Stimulated activated CD8-positive, alpha-beta memory T cell treated with anti-CD3 and anti-CD28 coated beads, Interleukin-7, amount 100 ng/mL, for 48 hours (primary cell): Measurements from ENCODE around the gene CDHR4.
"Not testable (repeated sequence)": the region's sequence is repeated elsewhere in the genome, so short reads cannot be mapped to it uniquely, and the experiment has no call there.

Experiments
- DNase-seq, 2 donors: peaks; one replicate each; pipeline ENCODE4 v3.0.0-alpha.2; 2020; ENCODE audit warnings: low read depth in 1 of 2; ENCODE audit errors: extremely low read depth in 1 of 2

Gene CDHR4

DNA sequence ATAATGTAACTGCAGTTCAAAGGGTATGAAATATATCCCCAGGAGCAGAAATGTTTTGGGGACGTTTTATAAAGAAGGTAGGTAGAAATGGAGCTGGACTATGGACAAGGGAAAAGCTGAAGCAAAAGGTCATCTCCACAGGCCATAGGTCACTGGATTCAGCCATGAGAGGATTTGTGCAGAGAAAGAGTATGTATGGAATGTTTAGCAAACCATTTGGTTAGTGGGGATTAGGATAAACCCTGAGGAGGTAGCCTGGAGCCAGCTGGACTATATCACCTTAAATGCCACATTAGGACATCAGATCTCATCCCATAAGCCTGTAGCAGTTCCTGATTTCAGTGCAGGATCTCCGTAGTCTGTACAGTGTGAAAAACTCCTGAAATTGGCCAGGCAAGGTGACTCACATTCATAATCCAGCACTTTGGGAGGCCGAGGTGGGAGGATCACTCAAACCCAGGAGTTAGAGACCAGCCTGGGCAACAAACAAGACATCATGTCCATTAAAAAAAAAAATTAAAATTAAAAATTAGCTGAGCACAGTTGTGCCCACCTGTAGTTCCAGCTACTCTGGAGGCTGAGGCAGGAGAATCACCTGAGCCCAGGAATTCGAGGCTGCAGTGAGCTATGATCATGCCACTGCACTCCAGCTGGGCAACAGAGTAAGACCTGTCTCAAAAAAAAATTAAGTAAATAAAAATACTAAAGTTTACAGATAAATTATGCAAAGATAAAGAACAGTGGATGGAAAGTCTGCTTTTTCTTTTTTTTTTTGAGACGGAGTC, 18.1 kb downstream of the CDHR4 start:
- no peak for DNase-seq

DNA sequence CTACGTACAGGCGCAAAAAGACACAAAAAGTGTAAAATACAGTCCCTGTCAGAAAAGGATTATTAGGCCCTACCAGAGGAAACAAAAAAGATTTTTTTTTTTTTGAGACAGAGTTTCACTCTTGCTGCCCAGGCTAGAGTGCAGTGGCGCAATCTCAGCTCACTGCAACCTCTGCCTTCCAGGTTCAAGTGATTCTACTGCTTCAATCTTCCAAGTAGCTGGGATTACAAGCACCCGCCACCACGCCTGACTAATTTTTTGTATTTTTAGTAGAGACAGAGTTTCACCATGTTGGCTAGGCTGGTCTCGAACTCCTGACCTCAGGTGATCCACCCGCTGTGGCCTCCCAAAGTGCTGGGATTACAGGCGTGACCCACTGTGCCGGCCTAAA, 18.7 kb downstream of the CDHR4 start:
- not testable (repeated sequence) for DNase-seq

GRCh38 chr3:49780080-49780974, 19.3 kb downstream of the CDHR4 start:
- DNase-seq, result no peak

GRCh38 chr3:49779358-49780079, 20.2 kb downstream of the CDHR4 start:
- no peak for DNase-seq

DNA sequence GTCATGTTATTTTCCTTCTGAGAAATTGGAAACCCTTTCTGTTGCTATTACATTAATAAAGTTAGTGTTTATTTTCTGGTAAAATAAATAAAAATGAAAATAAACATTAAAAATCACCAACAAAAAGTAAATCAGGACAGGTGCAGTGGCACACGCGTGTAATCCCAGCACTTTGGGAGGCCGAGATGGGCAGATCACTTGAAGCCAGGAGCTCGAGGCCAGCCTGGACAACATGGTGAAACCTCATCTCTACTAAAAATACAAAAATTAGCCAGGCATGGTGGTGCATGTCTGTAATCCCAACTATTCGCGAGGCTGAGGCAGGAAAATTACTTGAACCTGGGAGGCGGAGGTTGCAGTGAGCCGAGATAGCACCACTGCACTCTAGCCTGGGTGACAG, 23.6 kb downstream of the CDHR4 start:
- DNase-seq, result not testable (repeated sequence)

GRCh38 chr3:49775538-49775937, 24.1 kb downstream of the CDHR4 start:
- DNase-seq, result no peak

GRCh38 chr3:49772703-49773102, 27.0 kb downstream of the CDHR4 start:
- DNase-seq, result no peak

DNA sequence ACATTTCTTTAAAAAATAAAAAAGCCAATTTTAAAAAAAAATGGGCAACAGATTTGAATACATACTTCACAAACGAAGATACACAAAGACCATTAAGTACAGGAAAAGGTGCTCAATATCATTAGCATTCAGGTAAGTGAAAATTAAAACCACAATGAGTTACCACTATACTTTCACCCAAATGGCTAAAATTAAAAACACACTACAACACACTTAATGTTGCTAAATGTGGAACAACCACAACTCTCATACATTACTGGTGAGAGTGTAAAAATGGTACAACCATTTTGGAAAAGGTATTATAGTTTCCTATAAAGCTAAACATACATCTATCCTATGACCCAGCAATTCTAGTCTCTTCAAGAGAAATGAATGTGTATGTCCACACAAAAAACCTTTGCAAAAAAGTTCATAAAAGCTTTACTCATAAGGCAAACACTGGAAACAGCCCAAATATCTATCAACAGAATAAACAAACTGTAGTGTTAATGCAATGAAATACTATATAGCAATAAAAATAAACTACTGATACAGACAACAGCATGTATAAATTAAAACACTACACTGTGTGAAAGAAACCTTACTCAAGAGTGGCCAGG, 28.2 kb downstream of the CDHR4 start:
- DNase-seq, result no peak

GRCh38 chr3:49769926-49770325, 29.7 kb downstream of the CDHR4 start:
- no peak for DNase-seq

GRCh38 chr3:49769286-49769915, 30.3 kb downstream of the CDHR4 start:
- no peak for DNase-seq

GRCh38 chr3:49763981-49764380, 35.7 kb downstream of the CDHR4 start:
- no peak for DNase-seq

- DNase-seq, result no peak
Observed at GRCh38 chr3:49761661-49762060, 38.0 kb downstream of the CDHR4 start.

- no peak for DNase-seq
Observed at GRCh38 chr3:49759226-49759625, 40.4 kb downstream of the CDHR4 start.

DNA sequence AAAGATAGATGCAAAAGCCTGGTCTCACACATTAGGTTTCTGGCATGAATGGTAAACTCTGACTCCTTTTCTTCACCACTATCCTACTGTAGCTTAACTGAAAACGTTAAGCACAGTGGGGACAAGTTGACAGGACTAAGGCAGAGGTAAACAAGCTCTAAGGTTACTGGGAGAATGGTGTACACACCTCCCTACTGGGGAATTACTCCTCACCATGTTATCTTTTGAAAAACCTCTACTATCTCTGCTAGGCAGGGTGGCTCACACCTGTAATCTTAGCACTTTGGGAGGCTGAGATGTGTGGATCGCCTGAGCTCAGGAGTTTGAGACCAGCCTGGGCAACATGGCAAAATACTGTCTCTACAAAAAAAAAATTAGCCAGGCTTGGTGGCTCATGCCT, 42.5 kb downstream of the CDHR4 start:
- no peak for DNase-seq

GRCh38 chr3:49756036-49756435, 43.6 kb downstream of the CDHR4 start:
- DNase-seq, result no peak

GRCh38 chr3:49754536-49754935, 45.1 kb downstream of the CDHR4 start:
- DNase-seq, result no peak

DNA sequence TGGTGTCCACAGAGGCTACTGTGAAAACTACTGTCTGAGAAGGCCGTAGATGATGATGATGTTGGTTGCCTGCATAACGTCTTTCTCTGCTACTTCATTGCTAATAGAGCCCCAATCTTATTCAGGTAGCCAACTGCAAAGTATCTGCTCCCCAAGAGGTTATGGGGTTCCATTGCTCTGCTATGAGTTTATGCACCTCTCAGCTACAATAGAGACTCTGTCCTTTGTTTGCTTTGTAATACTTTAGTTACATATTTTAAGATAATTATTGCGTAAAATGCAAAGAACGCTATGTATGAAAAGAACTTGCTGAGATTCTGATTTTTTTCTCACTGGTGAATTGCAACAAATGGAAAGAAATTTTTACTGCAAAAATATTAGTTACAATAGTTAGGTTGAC, 48.2 kb downstream of the CDHR4 start:
- no peak for DNase-seq

- no peak for DNase-seq
Observed at GRCh38 chr3:49750056-49750455, 49.6 kb downstream of the CDHR4 start.

GRCh38 chr3:49748874-49749273, 50.8 kb downstream of the CDHR4 start:
- DNase-seq, result not testable (repeated sequence)

- no peak for DNase-seq
Observed at GRCh38 chr3:49747792-49748480, 51.7 kb downstream of the CDHR4 start.
